SK-N-SH treated with all-trans-retinoic acid at 6 μM for 48 hours (cell line): ENCODE measurements around the gene SLC5A5.

ENCODE experiments used
- ATAC-seq: fragments of 200-7000 bp; cut with Tn5 transposase; 3 replicates; pipeline ENCODE4 v1.9.1; 2020; ENCODE audit warnings: mild to moderate bottlenecking, moderate library complexity
- ARNTL ChIP-seq: fragments of 450-650 bp; formaldehyde crosslinking; IDR thresholded peaks from 2 replicates; pipeline ENCODE4 v1.5.0; 2020; ENCODE audit warnings: low read depth, mild to moderate bottlenecking, moderate library complexity, borderline replicate concordance
- CREB5 ChIP-seq: fragments of 250-450 bp; sonication (Bioruptor Pico); IDR thresholded peaks from 2 replicates; pipeline ENCODE4 v1.5.1; 2020; ENCODE audit warnings: low read depth, mild to moderate bottlenecking, moderate library complexity
- CSDC2 ChIP-seq: fragments of 250-450 bp; sonication (Bioruptor Pico); IDR thresholded peaks from 2 replicates; pipeline ENCODE4 v1.5.0; 2020; ENCODE audit warnings: mild to moderate bottlenecking, moderate library complexity
- CSRNP3 ChIP-seq: fragments of 250-450 bp; sonication (Bioruptor Pico); IDR thresholded peaks from 2 replicates; pipeline ENCODE4 v1.5.1; 2021; ENCODE audit warnings: mild to moderate bottlenecking, moderate library complexity
- ESRRG ChIP-seq: fragments of 250-450 bp; sonication (Bioruptor Pico); IDR thresholded peaks from 2 replicates; pipeline ENCODE4 v1.6.1; 2021; ENCODE audit warnings: mild to moderate bottlenecking
- GLIS3 ChIP-seq: fragments of 250-450 bp; sonication (Bioruptor Pico); IDR thresholded peaks from 2 replicates; pipeline ENCODE4 v1.5.0; 2020; ENCODE audit warnings: mild to moderate bottlenecking, moderate library complexity
- ISL1 ChIP-seq: fragments of 250-450 bp; sonication (Bioruptor Pico); IDR thresholded peaks from 2 replicates; pipeline ENCODE4 v2.1.2; 2022; ENCODE audit warnings: mild to moderate bottlenecking, moderate library complexity
- OSR1 ChIP-seq: fragments of 250-450 bp; sonication (Bioruptor Pico); IDR thresholded peaks from 2 replicates; pipeline ENCODE4 v1.8.0; 2022; ENCODE audit warnings: moderate library complexity, mild to moderate bottlenecking, inconsistent platforms
- PATZ1 ChIP-seq: fragments of 250-450 bp; sonication (Bioruptor Pico); IDR thresholded peaks from 2 replicates; pipeline ENCODE4 v1.8.0; 2020; ENCODE audit warnings: mild to moderate bottlenecking, moderate library complexity, borderline replicate concordance
- POU6F1 ChIP-seq: fragments of 250-450 bp; sonication (Bioruptor Pico); IDR thresholded peaks from 2 replicates; pipeline ENCODE4 v1.8.0; 2021; ENCODE audit warnings: low read depth, mild to moderate bottlenecking, moderate library complexity, borderline replicate concordance
- PPARA ChIP-seq: fragments of 250-450 bp; sonication (Bioruptor Pico); IDR thresholded peaks from 2 replicates; pipeline ENCODE4 v1.5.0; 2020; ENCODE audit warnings: mild to moderate bottlenecking, borderline replicate concordance
- RARB ChIP-seq: fragments of 250-450 bp; sonication (Bioruptor Pico); IDR thresholded peaks from 2 replicates; pipeline ENCODE4 v1.8.0; 2021; ENCODE audit warnings: mild to moderate bottlenecking, moderate library complexity
- SNAI2 ChIP-seq: fragments of 250-450 bp; sonication (Bioruptor Pico); IDR thresholded peaks from 2 replicates; pipeline ENCODE4 v1.5.0; 2020; ENCODE audit warnings: mild to moderate bottlenecking, moderate library complexity
- TCF4 ChIP-seq: fragments of 250-450 bp; sonication (Bioruptor Pico); IDR thresholded peaks from 2 replicates; pipeline ENCODE4 v1.8.0; 2021; ENCODE audit warnings: mild to moderate bottlenecking, moderate library complexity, borderline replicate concordance
- TOX ChIP-seq: fragments of 250-450 bp; sonication (Bioruptor Pico); IDR thresholded peaks from 2 replicates; pipeline ENCODE4 v1.8.0; 2021; ENCODE audit warnings: mild to moderate bottlenecking, moderate library complexity, borderline replicate concordance
- TSHZ2 ChIP-seq: fragments of 250-450 bp; sonication (Bioruptor Pico); IDR thresholded peaks from 2 replicates; pipeline ENCODE4 v1.5.0; 2020; ENCODE audit warnings: mild to moderate bottlenecking, moderate library complexity
- ZC3H10 ChIP-seq: fragments of 250-450 bp; sonication (Bioruptor Pico); IDR thresholded peaks from 2 replicates; pipeline ENCODE4 v1.5.1; 2021; ENCODE audit warnings: mild to moderate bottlenecking, moderate library complexity
- ZFP3 ChIP-seq: fragments of 250-450 bp; sonication (Bioruptor Pico); IDR thresholded peaks from 2 replicates; pipeline ENCODE4 v1.5.0; 2020; ENCODE audit warnings: mild to moderate bottlenecking, moderate library complexity
- ZFP30 ChIP-seq: fragments of 450-650 bp; formaldehyde crosslinking; IDR thresholded peaks from 2 replicates; pipeline ENCODE4 v1.5.0; 2022; ENCODE audit warnings: mild to moderate bottlenecking, moderate library complexity
- ZNF565 ChIP-seq: fragments of 450-650 bp; formaldehyde crosslinking; conservative IDR thresholded peaks from 2 replicates; pipeline ENCODE4 v1.5.0; 2020; ENCODE audit warnings: low read depth, mild to moderate bottlenecking, moderate library complexity
- ZNF70 ChIP-seq: fragments of 450-650 bp; formaldehyde crosslinking; IDR thresholded peaks from 2 replicates; pipeline ENCODE4 v1.5.0; 2020; ENCODE audit warnings: mild to moderate bottlenecking, moderate library complexity
- ZNF8 ChIP-seq: fragments of 450-650 bp; formaldehyde crosslinking; IDR thresholded peaks from 2 replicates; pipeline ENCODE4 v1.5.0; 2020; ENCODE audit warnings: mild to moderate bottlenecking, moderate library complexity

SLC5A5 gene

GRCh38 chr19:17933414-17934129 lies 61.8 kb downstream of the SLC5A5 start:
- ATAC-seq = 0 out of 3 replicates have a peak, but pooled peaks have one; percentile 2
- TF ChIP-seq CREB5 (no peak), SNAI2 (no peak), OSR1 (CRISPR knock-in tag) (no peak), PATZ1 (no peak), ZFP30 (CRISPR knock-in tag) (no peak), ISL1 (CRISPR knock-in tag) (no peak), POU6F1 (no peak), ESRRG (no peak), GLIS3 (CRISPR knock-in tag) (no peak), TOX (no peak), ZNF565 (no peak), RARB (CRISPR knock-in tag) (no peak), ZNF8 (CRISPR knock-in tag) (no peak), ZNF70 (CRISPR knock-in tag) (no peak), ARNTL (CRISPR knock-in tag) (no peak), CSRNP3 (no peak), PPARA (CRISPR knock-in tag) (no peak), ZC3H10 (CRISPR knock-in tag) (no peak), ZFP3 (CRISPR knock-in tag) (no peak)
- TF ChIP-seq, all 23 proteins: peak for 0

- TF ChIP-seq PPARA (CRISPR knock-in tag) (no peak), ISL1 (CRISPR knock-in tag) (no peak), TSHZ2 (no peak), TCF4 (CRISPR knock-in tag) (no peak), ZFP3 (CRISPR knock-in tag) (no peak), ZNF70 (CRISPR knock-in tag) (no peak), OSR1 (CRISPR knock-in tag) (no peak), CSDC2 (CRISPR knock-in tag) (no peak), CREB5 (no peak)
Observed at GRCh38 chr19:17936379-17936778, 64.6 kb downstream of the SLC5A5 start.

More at GRCh38 chr19:17936379-17936778, 64.6 kb downstream of the SLC5A5 start:
- no peak for ATAC-seq
